ENCODE results near the gene NR2E1.

Gene NR2E1

DNA sequence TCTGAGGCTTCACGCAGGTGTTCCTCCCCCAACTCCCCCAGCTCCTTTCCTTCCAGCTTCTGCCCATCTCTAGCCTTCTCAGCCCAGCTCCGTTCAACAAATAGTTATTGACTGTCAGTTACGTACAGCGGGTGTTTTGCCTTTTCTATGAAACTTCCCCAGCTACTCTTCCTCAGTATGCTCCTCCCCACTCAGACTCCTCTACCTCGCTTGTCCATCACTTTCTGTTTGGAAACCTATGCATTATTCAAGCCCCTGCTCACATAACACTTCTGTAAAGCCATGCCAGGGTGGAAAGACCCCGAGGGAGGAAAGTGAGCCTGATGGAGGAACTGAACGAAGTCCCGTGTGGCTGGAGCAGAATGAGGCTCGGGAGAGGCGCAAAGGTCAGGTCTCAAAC, 44.2 kb upstream of the NR2E1 start:
- no peak overlapping the region for H2AK5ac ChIP-seq (ENCODE audit: low read length, severe bottlenecking)
- H3K18ac ChIP-seq (ENCODE audit: low read depth in 1 of 2, low read length in 2 of 2) = no peak overlapping the region
- H3K9ac ChIP-seq (ENCODE audit: low read length) = no peak overlapping the region
- no peak overlapping the region for H4K8ac ChIP-seq (ENCODE audit: low read length)
- H2BK120ac ChIP-seq (ENCODE audit: low read depth, low read length) = no peak overlapping the region
- WGBS = 50% methylated on average over 10 of the region's 10 CpGs
- H3K14ac ChIP-seq (ENCODE audit: low read length in 2 of 2) = no peak overlapping the region
- H3K27ac ChIP-seq (ENCODE audit: low read length, poor library complexity, severe bottlenecking) = no peak overlapping the region
- no peak for DNase-seq
- peaks cover 5% of the 10 kb centered on the region for H3K9me3 ChIP-seq (ENCODE audit: control insufficient read depth, low read length)
- no peak overlapping the region for H3K4ac ChIP-seq (ENCODE audit: low read depth in 1 of 2, low read length in 2 of 2)
- H3K4me1 ChIP-seq (ENCODE audit: control insufficient read depth, insufficient read depth, low read depth, low read length) = peaks cover 32% of the 10 kb centered on the region
- H3K4me3 ChIP-seq (ENCODE audit: insufficient read depth in 1 of 2, low read depth in 1 of 2, low read length in 2 of 2) = no peak overlapping the region
- H3K4me2 ChIP-seq (ENCODE audit: low read length, poor library complexity, severe bottlenecking) = no peak overlapping the region
- peaks cover 84 to 96% of the 10 kb centered on the region in 2 experiments for H3K27me3 ChIP-seq (ENCODE audit: control insufficient read depth in 1 of 2, insufficient read depth in 1 of 2, low read length in 2 of 2)
- no peak overlapping the region for H2BK12ac ChIP-seq (ENCODE audit: low read length in 2 of 2)
- no peaks in the 10 kb centered on the region for H3K79me1 ChIP-seq (replicated peaks; ENCODE audit: low read length, poor library complexity, severe bottlenecking)
- no peak overlapping the region for H2AFZ ChIP-seq (ENCODE audit: low read depth, low read length)
- H2BK5ac ChIP-seq (ENCODE audit: low read depth, low read length, poor library complexity, severe bottlenecking) = no peak overlapping the region
- H3K36me3 ChIP-seq (ENCODE audit: control insufficient read depth in 1 of 2, insufficient read depth in 2 of 2, low read depth in 1 of 2, low read length in 2 of 2) = no peaks in the 10 kb centered on the region
- H2BK15ac ChIP-seq (ENCODE audit: low read depth, poor library complexity, severe bottlenecking) = no peak overlapping the region
- H3K23ac ChIP-seq (ENCODE audit: low read length in 2 of 2) = no peak overlapping the region
- H4K91ac ChIP-seq (ENCODE audit: low read length) = no peak overlapping the region

DNA sequence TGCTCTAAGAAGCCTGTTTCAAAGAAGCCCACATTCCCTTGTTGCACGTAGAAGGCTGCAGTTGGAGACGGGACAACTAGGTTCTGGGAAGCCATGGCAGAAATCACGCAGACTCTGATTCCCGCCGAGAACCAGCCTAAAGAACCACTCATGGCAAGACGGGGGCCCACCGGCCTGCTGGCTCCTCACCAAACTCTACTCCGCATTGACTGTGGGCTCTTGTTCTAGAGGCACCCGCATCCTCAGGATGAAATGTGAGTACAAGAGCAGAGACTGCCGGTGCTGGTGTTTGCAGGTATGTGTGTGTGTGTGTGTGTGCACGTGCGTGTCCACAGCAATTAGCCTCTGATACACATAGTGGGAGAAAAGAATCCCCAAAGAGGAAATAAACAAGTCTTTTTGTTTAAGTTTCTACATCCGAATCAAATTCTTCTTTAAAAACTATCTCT, 42.3 kb upstream of the NR2E1 start:
- 7% methylated on average over 11 of the region's 13 CpGs for WGBS
- no peak overlapping the region for H2AK5ac ChIP-seq (ENCODE audit: low read length, severe bottlenecking)

DNA sequence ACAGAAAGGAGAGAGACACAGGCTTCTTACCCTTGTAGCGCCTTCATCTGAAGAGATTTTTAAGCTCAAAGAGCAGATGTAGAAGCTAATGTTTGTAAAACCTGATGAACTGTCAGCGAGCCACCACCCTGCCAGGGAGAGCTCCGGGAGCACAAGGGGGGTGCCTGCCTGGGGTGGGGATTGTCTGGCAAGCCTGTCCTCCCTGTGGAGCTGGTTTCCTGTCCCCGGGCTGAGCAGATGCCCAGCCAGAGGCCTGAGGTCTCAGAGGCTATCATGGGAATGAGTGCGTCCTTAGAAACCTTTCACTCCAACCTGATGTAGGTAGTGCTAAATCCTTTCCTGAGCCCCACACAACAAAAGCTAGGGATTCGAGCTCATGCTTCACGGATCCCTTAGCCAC, 41.9 kb upstream of the NR2E1 start:
- no peak overlapping the region for H3K4ac ChIP-seq (ENCODE audit: low read depth in 1 of 2, low read length in 2 of 2)
- no peak overlapping the region for H3K23ac ChIP-seq (ENCODE audit: low read length in 2 of 2)
- no peak overlapping the region for H3K4me2 ChIP-seq (ENCODE audit: low read length, poor library complexity, severe bottlenecking)
- peaks cover 78 to 97% of the 10 kb centered on the region in 2 experiments for H3K27me3 ChIP-seq (ENCODE audit: control insufficient read depth in 1 of 2, insufficient read depth in 1 of 2, low read length in 2 of 2)
- H3K27ac ChIP-seq (ENCODE audit: low read length, poor library complexity, severe bottlenecking) = no peak overlapping the region
- 16% methylated on average over 7 of the region's 7 CpGs for whole genome bisulfite sequencing
- DNase-seq = no peak
- H3K9ac ChIP-seq (ENCODE audit: low read length) = no peak overlapping the region
- H4K91ac ChIP-seq (ENCODE audit: low read length) = no peak overlapping the region
- H3K4me3 ChIP-seq (ENCODE audit: insufficient read depth in 1 of 2, low read depth in 1 of 2, low read length in 2 of 2) = no peak overlapping the region
- no peak overlapping the region for H2AFZ ChIP-seq (ENCODE audit: low read depth, low read length)
- no peak overlapping the region for H2BK5ac ChIP-seq (ENCODE audit: low read depth, low read length, poor library complexity, severe bottlenecking)
- no peaks in the 10 kb centered on the region for H3K79me1 ChIP-seq (replicated peaks; ENCODE audit: low read length, poor library complexity, severe bottlenecking)
- H2BK15ac ChIP-seq (ENCODE audit: low read depth, poor library complexity, severe bottlenecking) = no peak overlapping the region
- no peaks in the 10 kb centered on the region for H3K36me3 ChIP-seq (ENCODE audit: control insufficient read depth in 1 of 2, insufficient read depth in 2 of 2, low read depth in 1 of 2, low read length in 2 of 2)
- H3K4me1 ChIP-seq (ENCODE audit: control insufficient read depth, insufficient read depth, low read depth, low read length) = peaks cover 14% of the 10 kb centered on the region
- no peak overlapping the region for H2BK12ac ChIP-seq (ENCODE audit: low read length in 2 of 2)
- H2AK5ac ChIP-seq (ENCODE audit: low read length, severe bottlenecking) = no peak overlapping the region
- no peak overlapping the region for H3K14ac ChIP-seq (ENCODE audit: low read length in 2 of 2)
- H3K18ac ChIP-seq (ENCODE audit: low read depth in 1 of 2, low read length in 2 of 2) = no peak overlapping the region
- H2BK120ac ChIP-seq (ENCODE audit: low read depth, low read length) = no peak overlapping the region
- H3K9me3 ChIP-seq (ENCODE audit: control insufficient read depth, low read length) = peaks cover 5% of the 10 kb centered on the region
- H4K8ac ChIP-seq (ENCODE audit: low read length) = no peak overlapping the region

More for the DNA sequence above, 42.3 kb upstream of the NR2E1 start:
- Histone ChIP-seq H3K9me3 (ENCODE audit: control insufficient read depth, low read length) (peaks cover 5% of the 10 kb centered on the region), H2BK12ac (ENCODE audit: low read length in 2 of 2) (no peak overlapping the region), H4K8ac (ENCODE audit: low read length) (no peak overlapping the region), H3K4me3 (ENCODE audit: insufficient read depth in 1 of 2, low read depth in 1 of 2, low read length in 2 of 2) (no peak overlapping the region), H3K36me3 (ENCODE audit: control insufficient read depth in 1 of 2, insufficient read depth in 2 of 2, low read depth in 1 of 2, low read length in 2 of 2) (no peaks in the 10 kb centered on the region), H2BK120ac (ENCODE audit: low read depth, low read length) (no peak overlapping the region), H2BK15ac (ENCODE audit: low read depth, poor library complexity, severe bottlenecking) (no peak overlapping the region), H3K4me2 (ENCODE audit: low read length, poor library complexity, severe bottlenecking) (no peak overlapping the region), H3K27ac (ENCODE audit: low read length, poor library complexity, severe bottlenecking) (no peak overlapping the region), H3K18ac (ENCODE audit: low read depth in 1 of 2, low read length in 2 of 2) (no peak overlapping the region), H3K9ac (ENCODE audit: low read length) (no peak overlapping the region), H3K27me3 (ENCODE audit: control insufficient read depth in 1 of 2, insufficient read depth in 1 of 2, low read length in 2 of 2) (peaks cover 78 to 97% of the 10 kb centered on the region in 2 experiments), H2AFZ (ENCODE audit: low read depth, low read length) (no peak overlapping the region), H3K4ac (ENCODE audit: low read depth in 1 of 2, low read length in 2 of 2) (no peak overlapping the region), H3K4me1 (ENCODE audit: control insufficient read depth, insufficient read depth, low read depth, low read length) (peaks cover 14% of the 10 kb centered on the region), H2BK5ac (ENCODE audit: low read depth, low read length, poor library complexity, severe bottlenecking) (no peak overlapping the region), H3K14ac (ENCODE audit: low read length in 2 of 2) (no peak overlapping the region), H3K23ac (ENCODE audit: low read length in 2 of 2) (no peak overlapping the region), H3K79me1 (replicated peaks; ENCODE audit: low read length, poor library complexity, severe bottlenecking) (no peaks in the 10 kb centered on the region), H4K91ac (ENCODE audit: low read length) (no peak overlapping the region)
- no peak for DNase-seq

DNA sequence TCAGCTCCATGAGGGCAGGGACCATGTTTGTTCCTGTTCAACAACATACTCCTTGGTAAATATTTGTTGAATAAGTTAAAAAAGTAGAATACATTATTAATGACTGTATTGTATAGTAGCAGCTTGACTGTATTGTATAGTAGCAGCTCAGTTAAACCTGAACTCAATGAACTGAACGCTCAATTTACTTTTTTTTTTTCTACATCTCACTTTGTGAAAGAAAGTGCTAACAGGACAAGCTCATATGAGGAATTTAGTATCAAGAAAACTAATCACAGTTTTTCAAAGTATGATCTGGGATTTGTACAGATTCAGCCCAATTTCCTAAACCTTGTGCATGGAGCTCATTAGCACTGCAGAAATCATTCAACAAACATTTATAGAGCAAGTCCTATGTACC, 38.8 kb upstream of the NR2E1 start:
- Histone ChIP-seq H3K4me2 (ENCODE audit: low read length, poor library complexity, severe bottlenecking) (no peak overlapping the region), H3K79me1 (replicated peaks; ENCODE audit: low read length, poor library complexity, severe bottlenecking) (no peaks in the 10 kb centered on the region), H2BK120ac (ENCODE audit: low read depth, low read length) (no peak overlapping the region), H3K4me3 (ENCODE audit: insufficient read depth in 1 of 2, low read depth in 1 of 2, low read length in 2 of 2) (no peak overlapping the region), H3K23ac (ENCODE audit: low read length in 2 of 2) (no peak overlapping the region), H3K9ac (ENCODE audit: low read length) (no peak overlapping the region), H2AK5ac (ENCODE audit: low read length, severe bottlenecking) (no peak overlapping the region), H3K18ac (ENCODE audit: low read depth in 1 of 2, low read length in 2 of 2) (no peak overlapping the region), H2BK15ac (ENCODE audit: low read depth, poor library complexity, severe bottlenecking) (no peak overlapping the region), H2BK5ac (ENCODE audit: low read depth, low read length, poor library complexity, severe bottlenecking) (no peak overlapping the region), H3K27me3 (ENCODE audit: control insufficient read depth in 1 of 2, insufficient read depth in 1 of 2, low read length in 2 of 2) (peaks cover 65 to 84% of the 10 kb centered on the region in 2 experiments), H3K4ac (ENCODE audit: low read depth in 1 of 2, low read length in 2 of 2) (no peak overlapping the region), H4K91ac (ENCODE audit: low read length) (no peak overlapping the region), H2BK12ac (ENCODE audit: low read length in 2 of 2) (no peak overlapping the region), H3K4me1 (ENCODE audit: control insufficient read depth, insufficient read depth, low read depth, low read length) (peaks cover 6% of the 10 kb centered on the region), H3K14ac (ENCODE audit: low read length in 2 of 2) (no peak overlapping the region), H4K8ac (ENCODE audit: low read length) (no peak overlapping the region), H2AFZ (ENCODE audit: low read depth, low read length) (no peak overlapping the region), H3K27ac (ENCODE audit: low read length, poor library complexity, severe bottlenecking) (no peak overlapping the region), H3K9me3 (ENCODE audit: control insufficient read depth, low read length) (peaks cover 5% of the 10 kb centered on the region), H3K36me3 (ENCODE audit: control insufficient read depth in 1 of 2, insufficient read depth in 2 of 2, low read depth in 1 of 2, low read length in 2 of 2) (no peaks in the 10 kb centered on the region)
- DNase-seq = no peak
- WGBS = no CpG with 5 or more reads among the region's 1 CpG

Measured in mesenchymal stem cell (in vitro differentiated cells and primary cell).